RWPE2 (cell line): ENCODE data around the gene TMEM116.

Experiments used
- ATAC-seq: fragments of 200-7000 bp; cut with Tn5 transposase; 3 replicates; pipeline ENCODE4 v1.9.1; 2021; ENCODE audit warnings: low read depth
- DNase-seq: peaks from one replicate; pipeline ENCODE4 v3.0.0-alpha.2; 2020; ENCODE audit warnings: low spot score
- H3K27ac ChIP-seq: fragments of 450-650 bp; 2 replicates; pipeline ENCODE4 v1.5.1; 2017; ENCODE audit warnings: mild to moderate bottlenecking; ENCODE audit not compliant: poor library complexity, severe bottlenecking
- H3K27me3 ChIP-seq: fragments of 250-450 bp; sonication (Bioruptor Pico); 2 replicates; pipeline ENCODE4 v1.5.1; 2021; ENCODE audit warnings: mild to moderate bottlenecking, moderate library complexity; ENCODE audit not compliant: insufficient read depth, poor library complexity, severe bottlenecking
- H3K36me3 ChIP-seq: fragments of 250-450 bp; sonication (Bioruptor Pico); 2 replicates; pipeline ENCODE4 v1.5.1; 2020; ENCODE audit warnings: low read depth, mild to moderate bottlenecking, moderate library complexity
- H3K4me1 ChIP-seq: fragments of 250-450 bp; sonication (Bioruptor Pico); 2 replicates; pipeline ENCODE4 v1.5.1; 2021; ENCODE audit warnings: mild to moderate bottlenecking, moderate library complexity; ENCODE audit not compliant: insufficient read depth, poor library complexity, severe bottlenecking
- H3K4me3 ChIP-seq: fragments of 250-450 bp; sonication (Bioruptor Pico); 2 replicates; pipeline ENCODE4 v1.5.1; 2021; ENCODE audit warnings: mild to moderate bottlenecking, moderate library complexity; ENCODE audit not compliant: severe bottlenecking
- H3K9me3 ChIP-seq: fragments of 250-450 bp; sonication (Bioruptor Pico); 2 replicates; pipeline ENCODE4 v1.5.1; 2021; ENCODE audit warnings: mild to moderate bottlenecking, moderate library complexity; ENCODE audit not compliant: severe bottlenecking
- TF ChIP-seq, protein P1 (sequence below): fragments of 450-650 bp; IDR thresholded peaks from one replicate; pipeline ENCODE4 v1.5.1; 2017; ENCODE audit warnings: mild to moderate bottlenecking, moderate library complexity; ENCODE audit not compliant: poor library complexity, severe bottlenecking

Gene TMEM116

DNA sequence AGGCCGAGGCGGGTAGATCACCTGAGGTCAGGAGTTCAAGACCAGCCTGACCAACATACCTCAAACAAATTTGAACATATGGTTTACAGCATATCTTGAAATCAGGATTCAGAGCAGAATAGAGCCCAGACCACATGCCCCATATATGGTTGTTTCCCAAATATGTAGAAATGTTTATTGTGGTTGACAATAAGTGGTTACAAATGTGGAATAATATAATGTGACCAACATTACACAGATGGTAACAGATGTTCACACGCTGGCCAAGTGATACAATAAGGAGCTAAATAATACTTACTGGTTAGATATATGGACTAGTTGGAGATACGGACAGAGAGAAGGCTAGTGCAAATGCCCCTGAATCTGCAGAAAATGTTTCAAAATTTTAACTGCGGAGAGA, 85.6 kb downstream of the TMEM116 start:
- no peaks in the 10 kb centered on the region for H3K4me1 ChIP-seq
- no peaks in the 10 kb centered on the region for H3K9me3 ChIP-seq
- ATAC-seq (no peak), DNase-seq (no peak)
- no peaks in the 10 kb centered on the region for H3K36me3 ChIP-seq
- no peak overlapping the region for H3K4me3 ChIP-seq
- no peak overlapping the region for H3K27ac ChIP-seq
- TF ChIP-seq, protein P1, sequence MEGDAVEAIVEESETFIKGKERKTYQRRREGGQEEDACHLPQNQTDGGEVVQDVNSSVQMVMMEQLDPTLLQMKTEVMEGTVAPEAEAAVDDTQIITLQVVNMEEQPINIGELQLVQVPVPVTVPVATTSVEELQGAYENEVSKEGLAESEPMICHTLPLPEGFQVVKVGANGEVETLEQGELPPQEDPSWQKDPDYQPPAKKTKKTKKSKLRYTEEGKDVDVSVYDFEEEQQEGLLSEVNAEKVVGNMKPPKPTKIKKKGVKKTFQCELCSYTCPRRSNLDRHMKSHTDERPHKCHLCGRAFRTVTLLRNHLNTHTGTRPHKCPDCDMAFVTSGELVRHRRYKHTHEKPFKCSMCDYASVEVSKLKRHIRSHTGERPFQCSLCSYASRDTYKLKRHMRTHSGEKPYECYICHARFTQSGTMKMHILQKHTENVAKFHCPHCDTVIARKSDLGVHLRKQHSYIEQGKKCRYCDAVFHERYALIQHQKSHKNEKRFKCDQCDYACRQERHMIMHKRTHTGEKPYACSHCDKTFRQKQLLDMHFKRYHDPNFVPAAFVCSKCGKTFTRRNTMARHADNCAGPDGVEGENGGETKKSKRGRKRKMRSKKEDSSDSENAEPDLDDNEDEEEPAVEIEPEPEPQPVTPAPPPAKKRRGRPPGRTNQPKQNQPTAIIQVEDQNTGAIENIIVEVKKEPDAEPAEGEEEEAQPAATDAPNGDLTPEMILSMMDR = no peak
- no peaks in the 10 kb centered on the region for H3K27me3 ChIP-seq

DNA sequence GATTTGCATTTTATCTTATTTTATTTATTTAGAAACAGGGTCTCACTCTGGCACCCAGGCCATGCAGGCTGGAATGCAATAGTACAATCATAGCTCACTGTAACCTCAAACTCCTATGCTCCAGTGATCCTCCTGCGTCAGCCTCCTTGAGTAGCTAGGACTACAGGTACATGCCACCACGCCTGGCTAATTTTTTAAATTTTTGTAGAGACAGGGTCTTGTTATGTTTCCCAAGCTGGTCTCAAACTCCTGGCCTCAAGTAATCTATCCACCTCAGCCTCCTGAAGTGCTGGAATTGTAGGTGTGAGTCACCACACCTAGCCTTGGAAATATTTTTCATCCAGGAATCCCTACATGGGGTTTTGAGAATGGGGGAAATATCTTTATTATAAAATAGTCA, 86.3 kb downstream of the TMEM116 start:
- Histone ChIP-seq H3K4me3 (no peak overlapping the region), H3K4me1 (no peaks in the 10 kb centered on the region), H3K27ac (no peak overlapping the region), H3K36me3 (no peaks in the 10 kb centered on the region), H3K9me3 (no peaks in the 10 kb centered on the region), H3K27me3 (no peaks in the 10 kb centered on the region)
- TF ChIP-seq, protein P1 = no peak
- DNase-seq (no peak), ATAC-seq (no peak)

DNA sequence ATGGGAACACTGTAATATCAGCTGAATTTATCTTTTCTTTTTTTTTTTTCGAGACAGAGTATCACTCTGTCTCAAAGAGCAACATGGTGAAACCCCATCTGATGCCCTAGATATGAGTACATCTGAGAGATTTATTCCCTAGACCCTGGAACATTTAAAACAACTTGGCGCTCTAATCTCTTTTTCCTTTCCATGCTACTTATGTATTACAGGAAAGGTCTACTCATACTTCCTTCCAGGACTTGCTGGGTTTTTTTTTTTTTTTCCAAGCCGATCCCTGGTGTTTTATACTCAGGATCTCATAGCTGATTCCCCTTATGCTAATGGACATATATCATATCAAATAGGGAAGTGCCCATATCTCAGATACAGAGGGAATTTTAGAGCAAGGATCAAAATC, 87.8 kb downstream of the TMEM116 start:
- TF ChIP-seq, protein P1 = no peak
- H3K9me3 ChIP-seq = no peaks in the 10 kb centered on the region
- H3K4me1 ChIP-seq = no peaks in the 10 kb centered on the region
- no peaks in the 10 kb centered on the region for H3K36me3 ChIP-seq
- H3K27me3 ChIP-seq = no peaks in the 10 kb centered on the region
- DNase-seq = no peak
- no peak for ATAC-seq
- H3K4me3 ChIP-seq = no peak overlapping the region
- H3K27ac ChIP-seq = no peak overlapping the region

DNA sequence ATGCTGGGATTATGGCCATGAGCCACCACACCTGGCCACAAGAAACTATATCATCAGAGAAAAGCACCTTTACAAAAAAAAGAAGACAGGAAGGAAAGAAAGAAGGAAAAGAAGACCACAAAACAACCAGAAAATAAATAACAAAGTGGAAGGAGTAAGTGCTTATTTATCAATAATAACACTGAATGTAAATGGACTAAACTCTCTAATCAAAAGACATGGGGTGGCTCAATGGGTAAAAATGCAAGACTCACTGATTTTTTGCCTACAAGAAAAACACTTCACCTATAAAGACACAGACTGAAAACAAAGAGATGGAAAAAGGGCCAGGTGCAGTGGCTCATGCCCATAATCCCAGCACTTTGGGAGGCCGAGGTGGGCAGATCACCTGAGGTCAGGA, 105.2 kb downstream of the TMEM116 start:
- H3K36me3 ChIP-seq = peaks cover 4% of the 10 kb centered on the region; the same call in 1 of the 2 replicates
- ATAC-seq = no peak
- TF ChIP-seq, protein P1 = no peak
- no peak overlapping the region for H3K4me3 ChIP-seq
- peaks cover 4% of the 10 kb centered on the region for H3K4me1 ChIP-seq
- H3K27me3 ChIP-seq = no peaks in the 10 kb centered on the region
- peaks cover 11% of the 10 kb centered on the region for H3K9me3 ChIP-seq
- no peak overlapping the region for H3K27ac ChIP-seq
- DNase-seq = no peak

DNA sequence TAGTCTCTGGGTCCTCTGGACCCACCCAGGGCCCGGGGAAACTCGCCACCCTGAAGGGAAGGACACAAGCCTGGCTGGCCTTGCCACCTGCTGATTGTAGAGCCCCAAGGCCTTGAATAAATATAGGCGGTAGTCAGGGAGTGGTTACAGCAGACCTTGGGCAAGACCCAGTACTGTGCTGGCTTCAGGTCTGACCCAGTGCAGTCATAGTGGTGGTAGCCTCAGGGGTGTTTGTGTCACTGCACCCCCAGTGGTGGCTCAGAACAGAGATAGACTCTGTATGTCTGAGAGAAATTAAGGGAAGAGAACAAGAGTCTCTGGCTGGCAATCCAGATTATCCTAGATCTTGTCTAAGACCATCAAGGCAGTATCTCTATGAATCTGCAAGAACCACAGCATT, 107.5 kb downstream of the TMEM116 start:
- no peak for DNase-seq
- ATAC-seq = no peak
- H3K9me3 ChIP-seq = peaks cover 11% of the 10 kb centered on the region
- no peak overlapping the region for H3K27ac ChIP-seq
- H3K4me3 ChIP-seq = no peak overlapping the region
- TF ChIP-seq, protein P1 = no peak
- peaks cover 4% of the 10 kb centered on the region for H3K4me1 ChIP-seq
- peaks cover 9% of the 10 kb centered on the region; the same call in 1 of the 2 replicates for H3K36me3 ChIP-seq
- no peaks in the 10 kb centered on the region for H3K27me3 ChIP-seq
